Endothelial cell of umbilical vein (primary cell): ENCODE results near the gene PHC1.

Experiments
- CTCF ChIP-seq, 2 donors: IDR thresholded peaks; 1 replicate in 1 of 2; 2 replicates in 1 of 2; pipeline ENCODE4 v1.5.1; 2011; ENCODE audit warnings: low read length in 2 of 2, mild to moderate bottlenecking in 2 of 2, moderate library complexity in 2 of 2, control low read depth in 1 of 2, inconsistent platforms in 1 of 2, low read depth in 1 of 2; ENCODE audit not compliant: insufficient read depth in 1 of 2; ENCODE audit errors: extremely low read depth in 1 of 2
- MAX ChIP-seq: IDR thresholded peaks from 2 replicates; pipeline ENCODE4 v1.6.1; 2011; ENCODE audit not compliant: insufficient read depth, insufficient read length
- MYC ChIP-seq: IDR thresholded peaks from one replicate; pipeline ENCODE4 v1.6.1; 2011; ENCODE audit warnings: mild to moderate bottlenecking, low read depth, low read length
- POLR2A ChIP-seq: IDR thresholded peaks from 2 replicates; pipeline ENCODE4 v1.6.1; 2012; ENCODE audit warnings: low read depth, mild to moderate bottlenecking, control low read depth, low read length

GRCh38 chr12:8903646-8904045, 10.7 kb upstream of the PHC1 start:
- TF ChIP-seq CTCF (IDR thresholded peaks at IDR 0.05; ENCODE audit: extremely low read depth in 1 of 2, insufficient read depth in 1 of 2, low read depth in 1 of 2, low read length in 2 of 2) (no peak), MYC (no peak), MAX (no peak), POLR2A (no peak)
